Fibroblast of the aortic adventitia (primary cell): Measurements from ENCODE around the gene TBC1D22A. TPM values are rescaled to one million over a fixed set of nuclear protein-coding genes. Genes with fewer than 3 reads are reported as not detected.

Experiments
- DNase-seq: peaks from one replicate; pipeline ENCODE4 v3.0.0-alpha.2; 2010; ENCODE audit warnings: low read depth
- H3K4me3 ChIP-seq: 2 replicates; pipeline ENCODE4 v1.5.1; 2011; ENCODE audit warnings: low read depth, mild to moderate bottlenecking, control low read depth, low read length, moderate library complexity
- total RNA-seq: library from RNA; depleted of rRNA; stranded (reverse); fragments of >200 nt; gene quantifications from 2 replicates; pipeline ENCODE4 v1.2.3, GENCODE V29; 2012; ENCODE audit warnings: low replicate concordance
- TF ChIP-seq, protein P1 (sequence below): IDR thresholded peaks from 2 replicates; pipeline ENCODE4 v1.5.1; 2011; ENCODE audit warnings: mild to moderate bottlenecking, low read length, control low read depth, inconsistent platforms; ENCODE audit not compliant: insufficient read depth

The TBC1D22A gene
- total RNA-seq, 1 donor, result 13.8 TPM

DNA sequence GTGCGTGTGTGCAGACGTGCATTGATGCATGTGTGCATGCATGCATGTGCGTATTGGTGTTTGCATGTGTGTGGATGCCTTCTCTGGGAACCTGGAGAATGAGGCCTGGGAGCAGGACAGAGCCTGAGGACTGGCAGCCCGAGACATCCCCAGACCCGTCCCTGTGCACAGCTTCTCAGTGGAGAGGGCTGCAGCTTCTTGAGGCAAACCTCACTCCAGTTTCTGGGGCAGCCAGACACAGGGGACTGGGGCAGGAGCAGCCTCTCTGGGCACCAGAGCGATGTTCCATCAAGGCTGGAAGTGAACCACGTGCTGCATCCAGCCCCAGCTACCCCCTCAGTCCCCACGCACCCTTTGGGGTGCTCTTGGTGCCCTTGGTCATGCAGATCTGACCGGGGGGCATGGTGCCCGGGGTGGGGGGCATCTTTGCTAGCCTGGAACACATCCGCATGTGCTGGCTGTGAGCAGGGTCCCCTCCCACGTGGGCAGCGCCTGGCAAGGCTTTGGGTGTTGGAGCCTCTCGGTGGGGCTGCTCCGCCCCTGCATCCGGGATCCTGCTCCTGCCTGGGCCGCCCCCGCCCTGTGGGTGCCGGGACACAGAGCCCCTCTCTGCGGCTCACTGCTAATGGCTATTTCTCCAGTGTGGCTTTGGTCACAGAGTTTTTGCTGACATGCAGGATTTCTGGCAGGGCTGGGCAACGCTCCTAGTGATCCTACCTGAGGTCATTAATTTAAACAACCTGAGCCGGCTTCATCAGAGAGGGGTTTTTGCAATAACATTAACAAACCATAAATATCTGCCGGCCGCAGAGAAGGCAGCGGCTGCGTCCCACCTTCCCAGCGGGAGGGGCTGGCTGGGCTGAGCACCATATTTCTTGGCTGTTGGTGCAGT, 434.7 kb downstream of the TBC1D22A start:
- DNase-seq, result no peak
- TF ChIP-seq, protein P1, sequence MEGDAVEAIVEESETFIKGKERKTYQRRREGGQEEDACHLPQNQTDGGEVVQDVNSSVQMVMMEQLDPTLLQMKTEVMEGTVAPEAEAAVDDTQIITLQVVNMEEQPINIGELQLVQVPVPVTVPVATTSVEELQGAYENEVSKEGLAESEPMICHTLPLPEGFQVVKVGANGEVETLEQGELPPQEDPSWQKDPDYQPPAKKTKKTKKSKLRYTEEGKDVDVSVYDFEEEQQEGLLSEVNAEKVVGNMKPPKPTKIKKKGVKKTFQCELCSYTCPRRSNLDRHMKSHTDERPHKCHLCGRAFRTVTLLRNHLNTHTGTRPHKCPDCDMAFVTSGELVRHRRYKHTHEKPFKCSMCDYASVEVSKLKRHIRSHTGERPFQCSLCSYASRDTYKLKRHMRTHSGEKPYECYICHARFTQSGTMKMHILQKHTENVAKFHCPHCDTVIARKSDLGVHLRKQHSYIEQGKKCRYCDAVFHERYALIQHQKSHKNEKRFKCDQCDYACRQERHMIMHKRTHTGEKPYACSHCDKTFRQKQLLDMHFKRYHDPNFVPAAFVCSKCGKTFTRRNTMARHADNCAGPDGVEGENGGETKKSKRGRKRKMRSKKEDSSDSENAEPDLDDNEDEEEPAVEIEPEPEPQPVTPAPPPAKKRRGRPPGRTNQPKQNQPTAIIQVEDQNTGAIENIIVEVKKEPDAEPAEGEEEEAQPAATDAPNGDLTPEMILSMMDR, result no peak
- H3K4me3 ChIP-seq, result no peak overlapping the region

DNA sequence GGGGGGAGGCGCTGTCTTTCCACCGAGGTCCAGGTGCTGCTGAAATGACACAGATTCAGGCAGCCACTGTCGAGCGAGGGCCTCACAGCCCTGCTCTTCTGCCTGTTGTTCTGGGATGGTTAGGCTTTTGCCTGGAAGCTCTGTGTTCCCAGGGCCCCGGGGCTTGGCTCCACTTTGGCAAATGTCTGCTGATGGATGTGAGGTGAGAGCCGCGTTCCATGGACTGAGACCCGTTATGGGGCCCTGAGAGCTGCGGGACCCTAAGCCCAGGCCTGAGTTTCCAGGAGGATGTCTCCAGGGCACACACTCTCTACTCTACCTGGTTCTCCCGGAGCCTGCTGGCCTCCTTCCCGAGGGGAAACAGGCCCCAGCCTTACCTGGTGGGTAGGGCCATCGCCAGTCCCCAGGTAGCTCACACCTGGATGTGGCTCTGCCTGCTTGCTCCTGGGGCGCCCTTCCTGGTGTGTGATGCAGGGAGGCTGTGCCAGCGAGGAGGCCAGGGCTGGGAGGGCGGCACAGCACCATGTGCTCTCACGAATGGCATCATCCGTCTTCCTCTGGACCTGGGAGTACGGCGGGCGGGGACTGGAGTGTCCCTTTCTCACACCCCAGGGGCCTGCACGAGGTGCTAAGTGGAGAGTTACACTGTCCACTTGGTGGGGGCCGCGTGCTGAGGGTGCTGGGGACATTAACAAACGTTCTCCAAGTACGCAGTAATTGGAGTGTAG, 435.5 kb downstream of the TBC1D22A start:
- DNase-seq, result no peak
- TF ChIP-seq, protein P1, result no peak

DNA sequence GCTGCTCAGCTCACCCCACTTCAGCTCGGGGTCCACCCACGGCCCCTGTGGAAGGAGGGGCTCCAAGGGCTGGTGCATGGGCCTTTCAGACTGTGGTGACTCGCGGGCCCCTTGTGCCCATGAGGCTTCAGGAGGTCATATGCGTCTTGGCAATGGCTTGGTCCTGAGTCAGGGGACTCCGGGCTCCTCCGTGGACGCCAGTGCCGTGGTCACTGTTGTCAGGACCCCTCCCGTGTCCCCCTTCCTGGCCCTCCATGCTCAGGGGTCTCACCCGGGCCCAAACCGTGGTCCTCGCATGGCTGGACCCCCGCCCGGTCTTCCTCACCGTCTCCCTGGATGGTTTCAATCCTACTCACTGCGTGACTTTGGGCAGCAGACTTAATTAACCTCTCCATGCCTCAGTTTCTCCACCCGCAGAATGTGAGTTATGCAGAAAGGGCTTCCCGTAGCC, 436.4 kb downstream of the TBC1D22A start:
- H3K4me3 ChIP-seq, result no peak overlapping the region
- no peak for DNase-seq
- TF ChIP-seq, protein P1, result no peak

More for the DNA sequence above, 435.5 kb downstream of the TBC1D22A start:
- no peak overlapping the region for H3K4me3 ChIP-seq

DNA sequence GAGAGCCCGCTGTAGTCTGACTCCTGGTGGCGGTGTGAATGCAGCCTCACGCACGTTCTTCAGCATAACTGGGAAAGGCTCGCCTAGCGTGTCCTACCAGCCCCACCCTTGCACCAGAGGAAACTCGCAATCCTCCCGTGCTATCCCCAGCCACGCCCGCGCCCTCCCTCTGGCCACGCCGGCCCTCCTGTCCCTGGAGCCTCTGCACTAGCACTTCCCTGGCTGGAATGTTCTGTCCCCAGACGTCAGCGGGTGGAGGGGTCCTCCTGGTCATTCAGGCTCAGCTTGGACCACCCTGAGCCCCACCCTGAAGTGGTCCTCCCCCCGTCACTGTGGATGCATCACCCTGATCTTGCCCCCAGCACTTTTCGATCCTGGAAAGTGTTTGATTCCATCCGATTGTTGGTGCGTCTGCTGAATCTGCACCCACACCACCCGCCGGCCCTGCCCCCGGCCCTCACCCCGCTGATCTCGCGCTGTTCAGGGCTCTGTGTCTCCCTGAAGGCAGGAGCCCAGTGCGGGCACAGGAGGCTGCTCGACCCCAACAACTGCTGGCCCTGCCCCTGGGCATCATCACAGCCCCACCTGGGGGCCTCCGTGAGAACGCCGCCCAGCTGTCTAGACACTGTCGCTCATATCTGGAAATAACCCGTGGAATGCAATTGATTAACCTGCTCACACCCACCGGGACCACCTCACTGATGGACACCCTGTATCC, 437.0 kb downstream of the TBC1D22A start:
- no peak for DNase-seq
- TF ChIP-seq, protein P1, result no peak

DNA sequence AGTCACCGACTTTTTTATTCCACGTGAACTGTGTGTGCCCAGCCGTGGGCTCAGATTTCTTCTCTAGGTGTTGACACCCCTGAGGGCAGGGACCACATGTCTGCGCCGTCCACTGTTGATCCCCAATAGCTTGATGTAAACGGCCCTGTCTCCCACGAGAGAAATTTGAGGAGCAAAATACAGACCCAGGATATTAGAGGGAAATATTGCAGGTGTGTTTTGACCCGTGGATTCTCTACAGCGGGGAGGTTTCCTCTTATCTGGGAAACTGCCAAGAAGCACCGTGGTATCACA, 437.5 kb downstream of the TBC1D22A start:
- H3K4me3 ChIP-seq, result no peak overlapping the region
- DNase-seq, result no peak

More for the DNA sequence above, 437.0 kb downstream of the TBC1D22A start:
- no peak overlapping the region for H3K4me3 ChIP-seq

More for the DNA sequence above, 437.5 kb downstream of the TBC1D22A start:
- TF ChIP-seq, protein P1, result no peak
